Measurements from ENCODE around the gene PARVG.
"Not testable (repeated sequence)": the region's sequence is repeated elsewhere in the genome, so short reads cannot be mapped to it uniquely, and the experiment has no call there.

Gene PARVG

DNA sequence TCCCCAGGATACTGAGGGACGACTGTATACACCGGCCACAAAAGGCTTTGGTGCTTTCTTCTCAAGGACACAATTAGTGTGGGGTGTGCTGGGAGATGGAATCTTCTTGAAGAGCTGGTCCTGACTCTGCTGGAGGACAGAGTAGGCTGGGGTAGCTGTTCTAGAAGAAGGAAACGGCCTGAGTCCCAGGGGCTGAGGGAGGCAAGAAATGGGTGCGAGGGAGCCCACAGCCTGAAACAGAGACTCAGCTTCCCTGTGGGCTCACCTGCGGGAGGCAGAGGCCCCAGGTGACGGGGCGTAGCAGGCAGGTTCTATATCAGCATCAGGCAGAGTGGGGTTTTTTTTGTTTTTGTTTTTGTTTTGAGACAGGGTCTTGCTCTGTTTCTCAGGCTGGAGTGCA lies 36.6 kb downstream of the PARVG start:
- DNase-seq, result no peak

DNA sequence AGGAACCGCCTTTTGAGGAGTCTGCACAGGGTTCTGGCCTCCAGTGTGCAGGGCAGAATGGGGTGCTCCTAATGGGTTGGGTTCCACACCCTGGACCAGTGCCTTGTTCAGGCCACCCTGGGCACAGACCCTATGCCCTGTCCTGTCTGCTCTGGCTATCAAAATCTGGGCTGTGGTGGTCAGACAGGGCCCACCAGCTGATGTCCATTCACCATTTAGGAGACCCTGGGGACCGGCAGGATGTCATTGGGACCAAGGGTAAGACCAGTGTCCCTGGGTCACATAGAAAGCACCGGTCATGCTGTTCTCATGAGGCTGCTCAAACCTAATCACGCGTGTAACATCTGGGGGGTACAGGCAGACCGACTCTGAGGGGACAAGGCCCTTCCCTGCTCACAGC lies 37.3 kb downstream of the PARVG start:
- DNase-seq, result no peak

DNA sequence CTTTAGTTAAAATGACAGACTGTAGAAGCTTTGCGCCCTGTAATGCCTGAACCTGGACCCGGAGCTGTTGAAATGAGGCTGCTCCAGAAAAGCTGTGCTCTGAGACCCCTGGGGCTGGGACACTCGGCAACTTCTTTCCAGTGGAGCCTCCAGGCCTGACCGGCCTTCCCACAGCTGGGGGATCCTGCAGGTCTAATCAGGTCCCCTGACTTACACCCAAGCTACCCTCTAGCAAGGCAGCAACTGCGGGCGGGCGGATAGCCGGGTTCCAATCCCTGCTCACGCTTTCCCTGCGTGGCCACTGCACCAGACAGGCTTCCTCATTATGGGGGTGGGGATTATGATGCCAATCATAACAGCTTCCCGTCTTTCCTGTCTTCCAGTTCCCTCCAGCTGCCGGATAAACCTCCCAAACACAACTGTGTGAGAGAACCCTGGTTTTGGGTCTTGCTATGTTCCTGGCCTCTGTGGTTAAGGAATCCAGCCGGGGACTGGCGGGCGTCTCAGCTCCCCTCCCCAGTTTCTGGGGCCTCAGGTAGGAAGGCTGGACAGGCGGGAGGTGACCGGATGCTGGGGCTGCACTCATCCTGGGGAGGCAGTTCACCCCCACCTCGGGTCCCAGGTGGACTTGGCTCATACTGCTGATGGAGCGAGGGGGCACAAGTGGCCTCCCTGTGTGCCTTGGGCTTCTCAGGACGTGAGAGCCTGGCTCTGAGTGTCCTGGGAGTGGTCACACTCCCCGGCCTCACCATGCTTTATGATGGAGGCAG lies 38.6 kb downstream of the PARVG start:
- DNase-seq, result no peak

DNA sequence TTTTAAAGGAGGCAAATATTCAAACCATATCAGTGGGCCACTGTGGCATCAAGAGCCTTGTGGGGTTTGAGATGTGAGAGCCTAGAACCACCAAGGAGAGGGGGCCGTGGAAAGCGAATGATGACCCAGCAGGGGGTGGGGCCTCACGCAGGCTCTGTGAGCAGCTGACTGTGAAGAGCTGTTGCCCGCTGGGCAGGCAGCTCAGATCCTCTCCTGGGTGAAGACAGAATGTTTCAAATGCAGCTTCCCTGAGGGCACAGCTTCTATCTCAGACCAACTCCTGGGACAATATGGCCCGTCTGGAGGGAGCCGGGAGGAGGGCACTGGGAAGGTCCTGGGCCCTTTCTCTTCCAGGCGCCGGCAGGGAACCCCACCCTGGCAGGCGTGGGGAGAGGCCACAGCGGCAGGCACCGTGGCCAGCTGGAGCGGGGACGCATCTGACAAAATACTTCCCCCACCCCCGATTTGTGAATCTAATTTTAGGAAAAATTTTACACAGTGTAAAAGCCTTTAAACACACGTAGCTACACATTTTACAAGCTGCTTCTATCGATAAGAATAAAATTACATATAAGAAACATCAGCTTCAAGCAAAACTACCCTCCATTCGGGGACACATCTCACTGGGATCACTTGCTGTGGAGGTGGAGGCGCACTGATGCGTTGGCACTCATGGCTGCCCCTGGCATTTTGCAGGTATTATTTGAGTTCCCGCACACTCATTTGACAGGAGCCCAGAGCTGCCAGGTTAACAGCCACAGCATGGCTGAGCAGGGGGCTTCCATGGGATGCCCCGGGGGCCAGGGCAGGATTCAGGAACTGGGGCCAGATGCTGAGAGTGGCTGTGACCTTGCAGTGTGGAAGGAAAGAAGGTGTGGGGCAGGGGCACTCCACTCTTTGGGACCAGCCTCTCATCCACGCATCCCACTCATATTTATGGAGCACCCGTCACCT lies 40.3 kb downstream of the PARVG start:
- no peak for DNase-seq

DNA sequence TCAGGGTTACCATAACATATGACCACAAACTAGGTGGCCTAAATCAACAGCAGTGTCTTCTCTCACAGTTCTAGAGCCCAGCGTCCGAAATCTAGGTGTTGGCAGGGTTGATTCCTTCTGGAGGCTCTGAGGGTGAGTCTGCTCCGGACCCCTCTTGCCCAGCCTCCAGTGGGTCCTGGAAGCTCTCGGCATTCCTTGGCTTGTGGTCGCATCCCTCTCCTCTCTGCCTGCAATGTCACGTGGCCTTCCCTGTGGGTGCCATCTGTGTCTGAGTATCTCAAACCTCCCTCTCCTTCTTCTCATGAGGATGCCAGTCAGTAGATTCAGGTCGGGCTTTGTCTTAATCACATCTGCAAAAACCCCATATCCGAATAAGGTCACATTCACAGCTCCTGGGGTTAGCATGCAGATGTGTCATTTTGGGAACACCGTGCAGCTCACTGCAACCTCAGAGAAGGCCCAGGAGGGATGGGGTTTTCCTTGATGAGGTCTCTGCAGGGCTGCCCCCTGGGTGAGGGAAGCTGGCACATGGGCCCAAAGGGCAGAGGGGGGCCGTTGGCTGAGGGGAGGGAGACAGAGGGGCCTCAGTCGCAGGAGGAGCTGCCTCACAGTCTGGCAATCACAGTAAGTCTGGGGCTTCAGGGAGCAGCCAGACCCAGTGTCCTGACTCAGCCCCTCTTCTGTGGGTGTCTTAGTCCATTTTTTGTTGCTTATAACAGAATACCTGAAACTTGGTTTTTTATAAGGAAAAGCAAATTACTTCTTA lies 41.2 kb downstream of the PARVG start:
- no peak for DNase-seq

DNA sequence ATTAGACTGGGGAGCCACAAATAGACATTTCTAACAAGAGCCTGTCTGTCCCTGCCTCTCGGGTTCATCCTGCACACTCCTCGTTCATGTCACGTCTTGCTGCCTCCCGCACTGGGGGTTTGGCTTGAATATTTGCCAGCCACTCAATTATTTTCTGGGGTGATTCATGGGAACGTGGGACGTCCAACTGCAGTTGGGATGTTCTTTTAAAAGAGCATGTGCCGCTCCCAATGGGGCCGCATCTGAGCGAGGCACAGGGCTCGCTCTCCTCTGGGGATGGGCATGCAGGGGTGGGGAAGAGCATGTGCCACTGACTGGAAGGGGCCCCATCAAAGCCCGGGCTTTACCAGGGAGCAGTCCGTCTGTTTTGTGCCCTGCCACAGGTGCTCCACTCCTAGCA lies 43.4 kb downstream of the PARVG start:
- no peak for DNase-seq

DNA sequence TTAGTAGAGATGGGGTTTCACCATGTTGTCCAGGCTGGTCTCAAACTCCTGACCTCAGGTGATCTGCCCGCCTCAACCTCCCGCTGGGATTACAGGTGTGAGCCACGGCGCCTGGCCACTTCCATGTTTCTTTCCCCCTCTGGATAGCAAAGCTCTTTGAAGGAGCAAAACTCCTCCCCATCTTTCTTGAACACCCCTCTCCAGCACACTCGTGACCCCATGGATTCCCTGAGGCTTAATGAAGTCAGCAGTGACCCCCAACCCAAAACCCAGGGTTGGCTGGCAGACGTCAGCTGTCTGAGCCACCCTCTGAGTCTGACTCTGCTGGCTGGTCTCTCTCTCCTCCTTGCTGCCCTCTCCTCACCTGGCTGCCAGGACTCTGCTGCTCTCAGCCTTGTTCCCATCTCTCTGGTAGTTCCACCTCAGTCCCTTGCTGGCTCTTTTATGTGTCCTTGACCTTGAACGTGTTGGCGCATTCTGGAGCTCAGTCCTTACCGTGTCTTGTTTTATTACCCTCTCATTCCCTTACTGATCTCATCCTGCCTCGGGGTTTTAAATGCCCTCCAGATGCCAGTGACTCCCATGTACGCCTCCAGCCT lies 44.5 kb downstream of the PARVG start:
- no peak for DNase-seq

DNA sequence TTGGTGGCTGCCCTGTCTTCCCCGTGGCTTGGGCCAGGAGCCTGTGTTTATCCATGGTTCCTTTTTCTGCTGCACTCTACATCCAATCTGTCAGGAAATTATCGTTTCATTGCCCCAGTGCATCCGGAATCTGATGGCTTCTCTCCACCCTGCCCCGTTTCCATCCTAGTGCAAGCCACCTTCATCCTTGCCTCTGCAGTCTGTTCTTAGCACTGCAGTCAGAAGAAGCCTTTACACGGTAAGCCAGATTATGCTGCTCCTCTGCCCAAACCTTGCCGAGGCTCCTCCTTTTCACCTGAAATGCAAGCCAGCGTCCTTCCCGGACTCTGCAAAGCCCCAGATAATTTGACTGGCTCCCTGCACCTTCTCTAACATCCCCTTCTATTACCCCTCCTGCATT lies 45.1 kb downstream of the PARVG start:
- no peak for DNase-seq

DNA sequence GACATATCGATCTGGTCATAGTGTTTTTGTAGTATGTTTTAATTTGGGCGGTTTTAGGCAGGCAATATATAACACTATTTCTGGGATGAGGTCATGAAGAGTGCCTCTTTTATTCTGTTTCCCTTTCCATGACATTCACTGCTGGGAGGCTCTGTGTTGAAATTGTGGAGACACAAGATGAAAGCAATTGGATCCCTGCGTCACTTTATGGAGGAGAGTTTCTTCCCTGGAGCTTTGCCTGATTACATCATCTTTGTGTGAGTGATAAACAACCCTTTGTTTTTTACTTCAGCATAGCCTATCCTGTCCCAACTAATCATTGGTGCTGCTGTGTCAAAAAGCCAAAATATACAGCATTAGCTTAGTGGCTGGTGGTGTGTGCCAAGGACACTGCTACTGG lies 48.6 kb downstream of the PARVG start:
- no peak for DNase-seq

DNA sequence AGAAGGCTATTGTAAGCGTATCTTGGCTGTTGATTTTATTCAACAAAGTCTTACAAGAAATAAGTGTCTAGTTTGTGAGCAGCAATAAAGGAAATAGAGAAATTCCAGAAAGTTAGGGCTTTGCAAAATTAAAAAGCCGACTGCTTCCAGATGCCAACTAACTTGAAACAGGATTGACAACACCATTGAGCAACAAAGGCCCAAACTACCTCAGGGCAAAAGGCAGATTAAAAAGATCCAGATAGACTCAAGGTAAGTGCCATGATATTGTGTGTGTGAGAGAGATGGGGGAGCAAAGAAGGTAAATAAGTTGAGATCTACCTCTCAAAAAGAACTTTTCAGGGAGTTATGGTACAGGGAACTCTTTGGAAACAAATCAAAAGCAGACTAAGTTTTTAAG lies 49.1 kb downstream of the PARVG start:
- no peak for DNase-seq

DNA sequence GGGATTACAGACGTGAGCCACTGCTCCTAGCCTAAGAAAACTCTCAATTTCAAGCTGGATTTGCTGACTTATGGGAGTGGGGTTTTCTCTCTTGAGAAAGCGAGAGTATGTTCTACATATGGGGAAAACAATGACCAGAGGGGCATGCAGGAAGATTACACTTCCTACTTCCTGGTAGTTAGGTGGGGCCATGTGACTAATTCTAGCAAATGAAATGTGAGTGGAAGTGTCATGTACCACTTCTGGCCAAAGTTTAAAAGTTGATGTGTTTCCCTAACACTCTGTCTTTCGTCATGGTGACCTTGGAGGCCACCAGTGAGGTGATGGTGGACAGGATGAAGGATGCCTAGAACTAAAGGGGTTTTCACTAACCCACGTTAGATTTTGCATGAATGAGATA lies 50.5 kb downstream of the PARVG start:
- no peak for DNase-seq

DNA sequence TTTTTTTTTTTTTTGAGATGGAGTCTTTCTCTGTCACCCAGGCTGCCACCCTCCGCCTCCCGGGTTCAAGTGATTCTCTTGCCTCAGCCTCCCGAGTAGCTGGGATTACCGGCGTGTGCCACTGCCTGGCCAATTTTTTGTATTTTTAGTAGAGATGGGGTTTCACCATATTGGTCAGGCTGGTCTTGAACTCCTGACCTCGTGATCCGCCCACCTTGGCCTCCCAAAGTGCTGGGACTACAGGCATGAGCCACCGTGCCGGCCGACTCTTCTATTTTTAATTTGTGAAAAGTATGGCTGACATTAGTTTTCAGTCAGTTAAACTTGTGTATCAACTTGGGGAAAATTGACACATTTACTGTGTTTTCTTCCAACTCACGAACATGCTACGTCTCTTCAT lies 53.6 kb downstream of the PARVG start:
- DNase-seq, result not testable (repeated sequence)

DNA sequence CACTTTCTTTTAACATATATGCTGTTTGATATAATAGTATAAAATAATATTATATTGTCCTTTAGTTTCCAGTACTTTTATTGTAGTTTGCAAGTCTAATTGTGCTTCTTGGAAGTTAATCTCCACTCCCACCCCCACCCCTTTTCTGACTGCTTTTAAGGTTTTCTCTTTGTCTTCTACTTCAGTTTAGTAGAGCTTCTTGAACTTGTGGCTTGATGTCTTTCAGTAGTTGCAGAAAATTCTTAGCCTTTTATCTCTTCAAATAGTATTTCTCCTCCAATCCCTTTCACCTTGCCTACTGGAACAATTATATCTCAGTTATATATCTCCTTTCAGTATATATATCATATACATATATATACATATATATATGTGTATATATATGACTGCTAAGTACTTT lies 56.6 kb downstream of the PARVG start:
- DNase-seq, result no peak

DNA sequence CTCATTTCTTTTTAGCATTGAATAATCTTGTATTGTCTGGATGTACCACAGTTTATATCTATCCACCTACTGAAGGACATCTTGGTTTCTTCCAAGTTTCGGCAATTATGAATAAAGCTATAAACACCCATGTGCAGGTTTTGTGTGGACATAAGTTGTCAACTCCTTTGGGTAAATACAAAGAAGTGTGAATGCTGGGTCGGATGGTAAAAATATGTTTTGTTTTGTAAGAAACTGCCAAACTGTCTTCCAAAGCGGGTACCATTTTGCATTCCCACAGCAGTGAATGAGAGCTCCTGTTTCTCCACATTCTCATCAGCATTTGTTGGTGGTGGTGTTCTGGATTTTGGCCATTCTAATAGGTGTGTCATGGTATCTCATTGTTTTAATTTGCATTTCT lies 60.4 kb downstream of the PARVG start:
- not testable (repeated sequence) for DNase-seq

DNA sequence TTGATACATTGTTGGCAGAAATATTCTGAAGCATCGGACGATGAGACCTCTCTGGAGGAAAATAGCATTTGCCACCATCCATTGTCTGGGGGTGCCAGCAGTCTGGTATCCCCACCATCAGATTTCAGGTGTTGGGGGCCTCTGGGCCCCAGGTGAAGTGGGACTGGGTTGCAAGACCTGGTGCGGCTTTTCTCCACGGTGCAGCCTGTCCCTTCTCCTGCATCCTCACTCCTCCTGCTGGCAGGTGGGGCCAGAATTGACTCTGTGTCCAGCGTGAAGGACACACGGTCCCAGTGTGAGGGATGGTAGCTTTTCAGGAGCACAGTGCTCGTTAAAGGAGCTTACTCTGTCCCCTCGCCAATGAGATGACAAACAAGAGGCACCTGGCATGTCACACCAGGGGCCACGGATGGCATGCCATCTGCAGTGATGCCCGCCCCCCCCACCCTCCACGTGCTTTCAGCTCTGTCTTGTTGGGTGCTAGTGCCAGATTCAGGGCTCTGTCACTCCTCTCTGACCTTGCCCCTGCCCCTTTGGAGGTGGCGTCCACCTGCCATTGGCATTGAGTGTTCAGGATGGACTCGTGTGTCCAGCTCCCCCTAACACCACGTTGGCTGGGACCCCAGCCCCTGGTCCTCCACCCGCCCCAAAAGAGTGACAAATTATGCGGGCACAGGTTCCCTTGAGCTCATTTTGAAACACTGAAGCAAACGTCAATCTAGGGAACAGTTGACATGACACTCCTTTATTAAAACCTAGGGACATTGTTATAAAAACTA lies 62.4 kb downstream of the PARVG start:
- no peak for DNase-seq

DNA sequence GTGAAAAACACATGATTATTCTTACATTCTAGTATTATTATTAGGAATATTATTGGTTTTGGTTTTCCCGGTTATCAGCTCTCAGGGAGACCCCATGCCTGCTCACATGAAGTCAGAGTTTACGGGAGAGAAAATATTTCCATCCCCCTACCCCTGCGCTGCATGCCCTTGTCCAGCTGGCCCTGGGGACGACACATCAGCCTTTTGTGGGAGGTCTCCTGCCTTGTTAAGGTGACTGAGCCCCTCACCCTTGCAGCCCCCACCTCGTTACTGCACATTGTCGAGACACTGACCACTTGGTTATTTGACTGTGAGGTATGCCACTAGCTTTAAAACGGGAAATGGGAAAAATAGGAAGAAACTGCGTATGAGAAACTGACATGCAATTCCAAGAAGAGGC lies 63.0 kb downstream of the PARVG start:
- DNase-seq, result no peak

DNA sequence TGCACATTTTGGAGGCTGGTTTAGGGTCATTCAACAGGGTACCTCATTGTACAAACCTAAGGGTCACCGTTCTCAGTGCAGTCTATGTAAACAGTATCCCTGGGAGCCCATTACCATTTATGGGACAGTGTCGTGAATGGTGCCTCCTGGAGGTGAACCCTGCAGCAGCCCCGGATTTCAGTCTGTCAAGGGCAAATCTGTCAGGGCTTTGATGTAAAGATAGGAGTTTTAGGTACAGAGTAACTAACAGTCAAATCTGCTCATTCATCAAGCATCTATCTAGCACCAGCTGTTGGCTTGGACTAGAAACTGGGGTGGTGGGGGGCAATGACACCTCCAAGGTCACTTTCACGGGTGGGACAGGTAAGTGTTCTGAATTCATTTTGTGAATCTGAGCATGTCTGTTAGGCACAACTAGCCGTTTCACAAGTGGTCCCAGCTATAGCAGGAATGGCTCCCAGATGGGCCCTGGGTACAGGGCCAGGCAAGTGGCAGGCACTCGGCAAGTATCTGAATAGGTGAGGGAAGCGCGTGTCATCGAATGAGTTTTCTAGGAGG lies 63.6 kb downstream of the PARVG start:
- DNase-seq, result no peak

DNA sequence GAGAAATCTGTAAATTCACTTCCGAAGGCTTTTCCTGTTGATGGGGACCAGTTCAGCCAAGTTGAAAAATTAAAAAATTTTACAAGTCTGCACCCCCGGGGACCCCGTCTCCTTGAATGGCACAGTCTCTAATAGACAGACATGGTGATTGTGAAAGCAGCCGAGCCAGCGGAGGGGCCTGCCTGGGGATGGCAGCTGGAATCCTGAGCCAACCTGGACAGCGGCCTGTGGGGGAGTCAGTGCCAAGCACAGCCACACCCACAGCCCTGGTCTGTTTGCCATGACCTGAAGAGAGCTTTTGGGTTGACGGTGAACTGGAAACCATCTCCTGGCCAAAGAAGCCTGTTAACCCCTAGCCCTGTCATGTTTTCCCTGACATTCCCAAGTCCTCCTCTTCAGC lies 64.7 kb downstream of the PARVG start:
- DNase-seq, result no peak

DNA sequence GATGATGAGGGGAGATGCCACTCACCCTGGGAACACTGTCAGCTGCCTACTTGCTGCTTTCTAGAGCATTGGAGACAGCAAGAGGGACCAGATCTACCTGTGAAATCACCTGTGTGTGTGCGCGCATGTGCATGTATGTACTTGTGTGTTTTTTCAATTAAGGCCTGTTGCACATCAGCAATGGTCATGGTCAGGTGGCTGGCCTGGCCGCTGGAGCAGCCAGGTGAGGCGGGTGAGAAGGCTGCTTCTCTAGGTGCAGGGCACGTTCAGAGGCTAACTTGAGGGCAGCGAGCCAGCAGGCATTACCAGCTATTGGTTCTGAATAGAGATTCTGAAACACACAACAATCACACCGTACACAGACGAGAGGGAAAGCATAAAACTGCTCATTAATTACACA lies 65.1 kb downstream of the PARVG start:
- no peak for DNase-seq

DNA sequence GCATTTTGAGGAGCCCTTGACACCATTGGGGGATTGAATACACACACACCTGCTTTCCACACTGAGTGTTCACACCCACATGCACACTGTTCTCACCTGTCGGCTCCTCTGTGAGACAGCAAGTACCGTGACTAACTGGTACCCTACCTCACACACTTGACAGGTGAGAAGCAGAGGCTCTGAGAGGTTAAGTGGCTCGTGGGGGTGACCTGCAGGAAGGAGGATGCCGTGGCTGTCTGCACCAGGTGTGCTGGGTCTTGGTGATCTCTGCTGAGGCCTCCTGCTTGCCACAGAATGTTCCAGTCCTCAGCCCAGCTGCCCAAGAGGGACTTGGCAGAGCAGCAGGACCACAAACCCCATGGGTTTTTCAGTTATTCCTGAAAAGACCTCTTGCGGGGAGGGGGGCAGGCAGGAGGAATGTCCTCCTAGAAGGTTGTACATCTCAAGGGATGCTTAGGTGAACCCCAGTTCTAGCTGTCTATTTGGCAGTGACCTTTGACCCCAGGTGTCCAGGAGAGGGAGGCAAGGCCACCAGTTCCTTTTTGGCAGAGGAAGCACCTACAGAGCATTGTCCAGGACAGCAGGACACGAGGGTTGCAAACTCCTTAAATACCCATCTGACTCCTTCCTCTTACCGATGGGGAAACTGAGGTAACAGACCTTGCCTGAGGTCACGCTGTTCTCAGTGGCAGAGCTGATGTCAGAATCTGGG lies 66.0 kb downstream of the PARVG start:
- no peak for DNase-seq

DNA sequence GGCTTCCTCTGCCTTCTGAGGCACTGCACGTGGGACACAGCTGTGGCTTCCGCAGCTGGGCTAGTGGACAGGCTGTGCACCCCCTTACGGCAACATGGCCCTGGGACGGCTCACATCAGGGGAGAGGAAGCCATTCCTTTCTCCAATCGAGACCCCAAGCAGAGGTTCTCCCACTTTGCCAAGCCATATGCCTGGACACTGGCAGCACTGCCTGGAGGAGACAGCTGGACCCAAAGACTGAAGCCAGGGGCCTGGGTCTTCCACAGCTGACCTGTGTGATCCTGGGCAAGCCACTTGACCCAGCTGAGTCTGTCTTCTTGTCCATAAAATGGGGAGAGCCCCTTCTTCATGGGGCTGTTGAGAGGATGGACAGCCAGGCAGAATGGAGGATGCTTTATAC lies 66.6 kb downstream of the PARVG start:
- DNase-seq, result no peak
